Umbilical cord (tissue), 2 donors: ENCODE data around the gene CDH22. TPM values are rescaled to one million over a fixed set of nuclear protein-coding genes. Genes with fewer than 3 reads are reported as not detected.

ENCODE experiments used
- DNase-seq: peaks from one replicate; pipeline ENCODE4 v3.0.0-alpha.2; 2015; ENCODE audit warnings: low spot score
- total RNA-seq: library from RNA; depleted of rRNA; stranded (reverse); fragments of >200 nt; gene quantifications from one replicate; pipeline ENCODE4 v1.2.3, GENCODE V29; 2014; ENCODE audit warnings: low replicate concordance; ENCODE audit not compliant: insufficient read depth

The CDH22 gene
- total RNA-seq, 1 donor from 2014 or later: 0.24 TPM

DNA sequence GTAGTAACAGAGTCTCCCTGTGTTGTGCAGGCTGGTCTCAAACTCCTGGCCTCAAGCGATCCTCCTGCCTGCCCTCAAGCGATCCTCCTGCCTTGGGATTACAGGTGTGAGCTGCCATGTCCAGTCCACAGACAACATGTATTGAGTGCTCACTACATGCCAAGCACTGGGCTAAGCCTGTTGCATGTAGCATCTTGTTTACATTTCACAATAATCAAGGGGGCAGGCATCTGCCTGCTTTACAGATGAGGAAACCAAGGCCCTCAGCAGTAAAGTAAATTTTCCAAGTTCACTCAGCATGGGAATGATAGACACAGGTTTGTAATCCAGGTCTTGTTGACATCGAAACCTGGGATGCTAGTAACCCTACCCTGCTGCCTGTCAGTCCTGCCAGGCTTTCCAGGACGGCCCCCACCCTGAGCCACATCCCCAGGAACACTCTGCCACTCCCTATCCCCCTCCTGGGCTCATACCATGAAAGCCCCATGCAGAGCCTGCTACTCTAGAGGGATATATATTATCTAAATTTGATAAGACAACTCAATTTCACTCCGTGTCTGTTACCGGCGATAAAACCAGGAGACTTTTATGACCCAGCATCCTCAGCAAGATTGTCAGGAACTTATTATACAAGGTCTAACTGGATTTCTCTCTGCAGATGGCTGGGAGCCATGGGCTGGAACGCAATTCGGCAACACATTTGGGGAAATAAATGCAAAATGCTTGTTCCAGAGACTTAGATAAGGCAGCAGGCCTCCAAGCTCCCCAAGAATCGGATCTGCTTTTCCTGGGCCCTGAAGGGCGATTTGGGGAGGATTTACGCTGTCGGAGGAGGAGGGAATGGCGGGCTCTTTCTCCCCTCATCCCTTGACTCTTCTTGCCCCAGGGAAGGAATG lies 159.7 kb downstream of the CDH22 start:
- peak; percentile 14 for DNase-seq

GRCh38 chr20:46145713-46146112 lies 162.6 kb downstream of the CDH22 start:
- DNase-seq: no peak

DNA sequence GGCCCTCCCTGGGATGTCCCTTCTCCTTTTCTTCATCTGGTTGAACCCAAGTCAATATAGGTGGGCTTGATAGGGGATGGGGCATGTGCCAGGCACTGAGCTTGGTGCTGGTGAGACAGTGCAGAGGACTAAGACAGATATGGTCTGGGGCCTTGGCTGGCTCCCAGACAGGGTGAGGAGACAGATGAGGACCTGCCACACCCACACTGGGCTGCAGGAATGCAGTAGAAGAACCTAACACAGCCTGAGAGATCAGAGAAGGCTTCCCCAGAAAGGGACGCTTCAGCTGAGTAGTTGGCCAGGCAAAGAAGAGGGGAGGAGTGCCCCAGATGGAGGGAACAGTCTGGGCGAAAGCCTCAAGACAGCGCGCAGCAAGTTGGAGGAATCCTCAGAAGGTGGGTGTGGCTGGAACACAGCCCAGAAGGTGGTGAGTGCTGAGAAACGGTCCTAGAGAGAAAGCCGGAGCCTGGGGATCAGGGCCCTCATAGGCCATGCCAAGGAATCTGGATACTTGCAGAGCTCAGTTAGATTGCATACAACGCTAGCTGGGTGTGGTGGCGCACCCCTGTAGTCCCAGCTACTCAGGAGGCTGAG lies 163.8 kb downstream of the CDH22 start:
- DNase-seq: peak; percentile 43

DNA sequence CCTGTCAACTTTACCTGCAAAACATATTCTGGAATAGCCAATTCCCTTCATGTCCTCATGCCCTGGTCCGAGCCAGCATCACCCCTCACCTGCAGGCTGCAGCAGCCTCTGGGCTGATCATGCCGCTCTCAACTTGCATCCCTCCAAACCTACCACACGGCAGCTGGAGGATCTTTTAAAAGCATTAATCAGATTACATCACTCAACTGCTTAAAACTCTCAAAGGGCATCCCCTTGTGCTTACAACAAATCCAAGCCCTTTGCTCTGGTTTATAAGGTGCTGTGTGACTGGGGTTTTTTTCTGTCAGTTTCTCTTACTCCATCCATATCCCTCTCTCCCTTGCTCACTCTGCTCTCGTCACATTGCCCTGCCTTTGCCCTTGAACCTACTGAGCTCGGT lies 166.2 kb downstream of the CDH22 start:
- peak; percentile 28 for DNase-seq

DNA sequence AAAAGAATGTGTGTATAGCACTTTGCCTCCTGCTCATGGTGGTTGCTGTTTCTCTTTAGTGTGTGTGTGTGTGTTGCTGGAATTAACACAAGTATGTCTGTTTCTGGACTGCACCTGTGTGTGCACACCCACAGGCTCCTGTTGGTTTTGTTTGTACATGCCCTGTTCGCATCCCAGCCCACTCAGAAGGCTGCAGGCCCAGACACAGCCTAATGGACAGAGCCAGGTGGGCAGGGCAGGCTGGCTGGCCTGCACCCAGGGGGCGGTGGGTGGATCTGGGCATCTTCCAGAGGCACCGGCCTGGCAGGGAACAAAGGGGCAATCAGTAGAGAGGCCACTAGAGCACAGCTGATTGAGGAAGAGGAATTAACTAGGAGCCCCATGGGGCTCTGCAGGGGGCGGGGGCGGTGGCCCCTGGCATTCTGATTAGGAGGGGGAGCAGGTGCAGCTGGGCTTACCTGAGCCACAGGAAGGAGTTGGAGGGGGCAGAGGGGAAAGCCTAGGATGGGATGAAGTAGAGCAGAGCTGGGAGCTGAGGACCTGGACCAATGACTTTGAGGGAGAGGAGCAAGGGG lies 168.3 kb downstream of the CDH22 start:
- DNase-seq: no peak

- peak; percentile 63 for DNase-seq
Measured at GRCh38 chr20:46139266-46139889, 168.9 kb downstream of the CDH22 start.

DNA sequence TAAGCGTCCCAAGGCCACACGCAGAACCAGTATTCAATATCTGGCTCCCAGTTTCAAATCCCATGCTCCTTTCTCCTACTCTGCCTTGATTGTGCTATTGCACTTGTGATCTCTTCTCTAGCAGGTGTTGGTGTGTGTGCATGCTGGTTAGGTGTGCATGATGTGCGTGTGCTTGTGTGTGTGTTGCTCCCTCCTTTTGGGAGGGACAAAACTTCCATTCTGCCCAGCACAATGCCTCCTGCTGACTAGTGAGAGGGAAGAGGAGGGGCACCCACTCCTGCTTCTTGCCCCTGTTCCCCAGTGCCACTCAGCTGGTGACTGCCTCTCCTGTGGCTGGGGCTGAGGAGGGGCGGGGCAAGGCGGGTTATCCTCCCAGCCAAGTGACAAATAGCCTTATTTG lies 170.5 kb downstream of the CDH22 start:
- no peak for DNase-seq

DNA sequence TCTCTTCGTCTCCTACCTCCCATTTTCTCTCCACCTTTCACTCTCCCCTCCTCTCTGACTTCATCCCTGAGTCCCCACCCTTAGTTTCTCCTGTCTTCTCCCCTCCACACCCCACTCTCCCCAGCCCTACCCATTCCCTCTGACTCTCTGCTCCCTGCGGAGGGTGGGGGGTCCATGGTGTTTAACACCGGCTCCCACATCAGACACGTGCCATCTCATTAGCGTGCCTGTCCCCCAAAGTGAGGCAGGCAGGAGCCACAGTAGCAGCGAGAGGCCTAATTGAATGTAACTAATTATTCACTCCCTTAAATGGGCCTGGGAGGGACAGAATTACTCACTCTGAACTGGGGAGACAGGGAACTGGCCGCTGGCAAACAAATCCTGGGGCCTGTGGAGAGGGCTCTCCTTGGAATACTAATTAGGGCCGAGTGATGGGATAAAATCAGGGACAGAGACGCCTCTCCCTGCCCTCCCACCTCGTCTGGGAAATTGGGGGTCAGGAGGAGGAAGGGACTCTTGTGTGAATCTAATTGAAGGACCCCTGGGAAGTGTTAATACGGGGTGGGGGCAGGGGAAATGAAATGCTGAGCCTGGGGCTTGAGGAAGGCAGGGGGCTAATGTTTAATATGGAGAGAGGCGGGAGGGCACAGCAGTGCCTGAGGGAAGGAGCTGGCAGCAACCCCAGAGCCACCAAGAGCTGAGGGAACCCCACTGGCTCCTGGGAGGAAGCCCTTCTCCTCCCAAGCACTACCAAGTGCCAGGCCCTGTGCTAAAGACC lies 172.3 kb downstream of the CDH22 start:
- DNase-seq: no peak

DNA sequence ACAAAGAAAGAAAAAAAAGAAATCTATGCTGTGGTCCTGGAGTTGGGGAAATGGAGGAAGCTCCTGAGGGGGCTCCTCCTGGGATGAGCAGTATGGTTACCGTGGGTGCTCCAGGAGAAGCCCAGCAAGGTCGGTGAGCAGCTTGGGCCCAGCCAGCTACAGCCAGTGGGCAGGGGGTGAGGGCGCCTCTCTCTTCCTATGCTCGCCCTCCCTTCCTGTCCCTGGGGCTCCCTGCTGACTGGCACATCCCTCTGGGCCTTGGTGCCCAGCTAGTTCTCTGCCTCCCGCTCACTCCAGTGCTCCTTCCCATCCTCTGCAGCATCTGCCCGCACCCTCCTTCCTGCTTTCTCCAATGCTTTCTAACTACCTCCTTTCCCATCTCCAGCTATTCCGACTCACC lies 173.6 kb downstream of the CDH22 start:
- no peak for DNase-seq

DNA sequence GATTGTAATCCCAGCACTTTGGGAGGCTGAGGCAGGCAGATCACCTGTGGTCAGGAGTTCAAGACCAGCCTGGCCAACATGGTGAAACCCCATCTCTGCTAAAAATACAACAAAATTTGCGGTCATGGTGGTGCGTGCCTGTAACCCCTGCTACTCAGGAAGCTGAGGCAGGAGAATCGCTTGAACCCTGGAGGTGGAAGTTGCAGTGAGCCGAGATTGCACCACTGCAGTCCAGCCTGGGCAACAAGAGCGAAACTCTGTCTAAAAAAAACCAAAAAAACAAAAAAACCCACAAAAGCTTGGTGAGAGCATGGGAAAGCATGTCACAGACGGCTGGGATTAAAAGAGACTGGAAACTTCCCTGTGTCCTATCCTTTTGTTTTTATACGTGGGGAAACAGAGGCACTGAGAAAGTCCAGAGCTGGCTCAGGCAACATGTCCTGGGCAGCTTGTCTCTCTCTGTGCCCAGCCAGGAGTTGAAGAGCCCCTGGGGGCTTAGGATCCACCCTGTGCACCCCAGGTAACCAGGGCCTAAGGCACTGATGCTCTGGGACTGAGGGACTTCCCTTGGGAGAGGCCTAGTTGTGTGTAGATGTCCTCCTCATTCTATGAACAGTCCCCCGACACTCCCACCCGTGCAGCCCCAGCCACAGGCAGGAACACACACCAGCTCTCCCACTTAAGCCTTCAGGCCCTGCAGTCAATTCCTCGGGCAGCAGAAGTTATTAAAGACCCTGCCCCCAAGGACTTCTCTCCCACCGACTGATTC lies 174.2 kb downstream of the CDH22 start:
- DNase-seq: no peak

DNA sequence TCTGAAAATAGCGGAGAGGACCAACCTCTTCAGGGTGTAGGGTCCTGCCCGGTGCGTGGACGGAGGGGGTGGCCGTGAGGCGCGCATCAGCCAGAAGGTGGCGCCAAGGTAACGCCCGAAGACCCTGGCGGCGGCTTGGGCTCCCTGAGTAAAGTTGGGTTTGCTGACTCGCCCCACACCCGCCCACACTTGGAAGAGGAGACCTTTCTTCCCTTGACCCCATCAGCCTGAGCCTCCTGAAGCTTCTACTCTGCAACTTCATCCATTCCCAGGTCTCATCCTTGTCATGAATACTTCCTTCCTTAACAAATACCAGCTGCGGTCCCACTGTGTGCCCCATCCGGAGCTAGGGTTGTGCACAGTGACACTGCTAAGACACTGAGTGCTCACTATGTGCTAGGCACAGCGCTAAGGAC lies 175.6 kb downstream of the CDH22 start:
- DNase-seq: peak; percentile 67

DNA sequence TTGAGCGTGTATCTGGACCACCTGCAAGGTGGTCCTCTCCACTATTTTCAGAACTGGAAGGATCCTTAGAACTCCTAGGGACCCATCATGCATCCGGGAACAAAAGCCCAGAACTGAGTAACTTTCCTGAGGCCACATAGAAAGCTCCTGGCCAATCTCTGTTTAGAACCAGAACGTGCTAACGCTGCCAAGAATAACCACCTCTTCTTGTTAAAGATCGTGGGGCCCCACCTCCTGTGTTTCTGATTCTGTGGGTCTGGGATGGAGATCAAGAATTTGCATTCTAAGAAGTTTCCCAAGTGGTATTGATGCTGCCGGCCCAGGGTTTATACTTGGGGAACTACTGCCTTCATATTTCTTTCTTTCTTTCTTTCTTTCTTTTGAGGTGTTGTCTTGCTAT lies 176.9 kb downstream of the CDH22 start:
- DNase-seq: no peak

DNA sequence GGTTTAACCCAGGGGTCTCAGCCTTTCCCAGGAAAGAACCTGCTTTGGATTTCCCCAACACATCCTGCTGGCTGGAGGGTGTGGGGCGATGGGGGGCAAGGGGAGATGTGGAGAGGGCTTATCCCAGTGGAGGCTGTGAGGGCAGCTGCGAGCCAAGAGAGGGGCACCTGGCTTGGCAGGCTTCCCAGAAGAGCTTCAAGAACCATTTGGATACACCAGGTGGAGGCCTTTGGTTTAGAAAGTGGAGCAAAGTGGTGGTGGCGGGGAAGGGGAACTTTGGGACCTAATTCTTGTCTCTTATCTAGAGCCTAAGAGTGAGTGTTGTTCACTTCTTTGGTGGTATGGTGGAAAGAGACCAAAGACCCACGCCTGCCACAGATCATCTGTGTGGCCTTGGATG lies 177.8 kb downstream of the CDH22 start:
- DNase-seq: no peak

- DNase-seq: no peak
Measured at GRCh38 chr20:46129955-46130481, 178.3 kb downstream of the CDH22 start.

DNA sequence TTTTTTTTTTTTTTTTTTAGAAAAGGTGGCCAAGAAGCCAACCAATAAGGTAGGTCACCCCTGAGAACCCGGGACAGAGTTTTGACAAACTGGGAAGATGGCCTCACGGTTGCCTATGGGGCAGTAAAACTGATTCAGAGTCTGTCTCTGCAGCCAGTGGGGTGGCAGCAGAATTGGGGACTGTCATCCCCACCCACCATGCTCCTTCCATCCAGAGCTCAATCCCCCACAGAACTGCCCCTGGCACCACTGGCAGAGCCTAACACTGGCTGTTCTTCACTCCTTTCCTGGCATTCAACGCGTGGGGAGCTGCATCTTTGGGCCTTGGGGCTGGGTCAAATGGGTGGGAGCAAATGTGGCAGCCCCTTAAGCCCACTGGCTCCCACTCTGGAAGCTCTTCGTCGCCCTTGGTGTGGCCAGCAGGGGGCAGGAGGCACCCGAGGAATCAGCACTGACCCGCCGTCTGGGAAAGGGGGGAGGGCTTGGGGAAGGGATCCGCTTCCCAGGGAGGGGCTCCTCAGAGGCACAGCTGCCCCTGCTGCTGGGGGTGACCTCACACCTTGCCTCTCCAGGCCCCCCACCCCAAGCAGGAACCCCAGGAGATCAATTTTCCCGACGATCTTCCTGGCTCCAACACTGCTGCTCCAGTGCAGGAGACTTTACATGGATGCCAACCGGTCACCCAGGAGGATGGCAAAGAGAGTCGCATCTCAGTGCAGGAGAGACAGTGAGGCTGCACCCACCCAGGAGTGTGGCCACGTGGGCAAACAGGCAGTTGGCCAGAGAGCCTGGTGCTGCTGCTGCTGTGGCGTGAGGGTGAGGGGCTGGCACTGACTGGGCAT lies 179.8 kb downstream of the CDH22 start:
- no peak for DNase-seq

DNA sequence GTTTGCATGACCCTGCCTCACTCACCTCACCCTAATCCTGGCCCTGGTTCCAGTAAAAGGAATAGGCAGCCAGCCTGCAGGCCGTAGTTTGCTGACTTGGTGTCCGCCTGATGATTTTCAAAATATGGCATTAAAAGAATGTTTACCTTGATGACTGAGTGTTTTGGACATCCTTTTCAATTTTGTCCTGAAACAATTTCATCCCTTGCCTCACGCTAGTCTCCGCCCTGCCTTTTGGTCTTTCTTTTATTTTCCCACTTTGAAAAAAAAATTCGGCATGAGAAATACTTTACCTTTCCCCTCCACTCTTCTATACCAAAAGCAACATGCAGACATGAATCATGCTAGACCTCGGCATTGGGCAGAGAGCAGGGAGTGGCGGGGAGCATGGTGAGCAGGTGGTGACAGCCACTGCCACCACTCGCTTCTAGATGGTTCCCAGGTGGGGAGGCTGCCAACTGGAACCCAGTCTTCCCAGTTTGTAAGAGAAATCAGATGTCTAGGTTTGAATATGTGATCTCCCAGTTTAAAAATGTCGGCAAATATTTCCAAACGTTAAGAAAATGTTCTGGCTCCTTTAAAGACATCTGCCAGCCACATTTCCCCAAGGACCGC lies 180.8 kb downstream of the CDH22 start:
- no peak for DNase-seq

GRCh38 chr20:46126440-46127056 lies 181.8 kb downstream of the CDH22 start:
- no peak for DNase-seq
